HG03196 (cell line): ENCODE data around the gene CNN2.

Source experiments
- ATAC-seq: cut with Tn5 transposase; IDR thresholded peaks from one replicate; pipeline ENCODE4 v1.9.1; 2021; ENCODE audit not compliant: unreplicated experiment

CNN2 gene

GRCh38 chr19:995051-995827 is 31.2 kb upstream of the CNN2 start:
- no peak for ATAC-seq

GRCh38 chr19:996051-996838 is 30.2 kb upstream of the CNN2 start:
- no peak for ATAC-seq

GRCh38 chr19:998064-998463 is 28.3 kb upstream of the CNN2 start:
- no peak for ATAC-seq

GRCh38 chr19:999379-999719 is 27.1 kb upstream of the CNN2 start:
- no peak for ATAC-seq

GRCh38 chr19:1000095-1000494 is 26.3 kb upstream of the CNN2 start, which contains the start of gene GRIN3B:
GRIN3B (plus strand) TSS chr19:1000419; CDS start chr19:1000438, 19 bp downstream.
- ATAC-seq = no peak

GRCh38 chr19:1000591-1001537 is 25.5 kb upstream of the CNN2 start:
- ATAC-seq = no peak

GRCh38 chr19:1001538-1002166 is 24.8 kb upstream of the CNN2 start:
- no peak for ATAC-seq

- no peak for ATAC-seq
Observed at GRCh38 chr19:1002600-1002999, 23.8 kb upstream of the CNN2 start.

- no peak for ATAC-seq
Observed at GRCh38 chr19:1003283-1003682, 23.1 kb upstream of the CNN2 start.

- no peak for ATAC-seq
Observed at GRCh38 chr19:1004204-1004802, 22.1 kb upstream of the CNN2 start.

- no peak for ATAC-seq
Observed at GRCh38 chr19:1004803-1005664, 21.4 kb upstream of the CNN2 start.

GRCh38 chr19:1006711-1007398 is 19.6 kb upstream of the CNN2 start:
- ATAC-seq = no peak

GRCh38 chr19:1007399-1008251 is 18.8 kb upstream of the CNN2 start:
- ATAC-seq = no peak

GRCh38 chr19:1008268-1009040 is 18.0 kb upstream of the CNN2 start:
- no peak for ATAC-seq

GRCh38 chr19:1009041-1009980 is 17.1 kb upstream of the CNN2 start:
- ATAC-seq = no peak

- no peak for ATAC-seq
Observed at GRCh38 chr19:1009981-1010538, 16.3 kb upstream of the CNN2 start.
